Measurements from ENCODE around the gene ZNF180. TPM values are rescaled to one million over a fixed set of nuclear protein-coding genes. Genes with fewer than 3 reads are reported as not detected.

ZNF180 gene
- total RNA-seq, result 11.6 and 14.4 TPM in 2 replicates

DNA sequence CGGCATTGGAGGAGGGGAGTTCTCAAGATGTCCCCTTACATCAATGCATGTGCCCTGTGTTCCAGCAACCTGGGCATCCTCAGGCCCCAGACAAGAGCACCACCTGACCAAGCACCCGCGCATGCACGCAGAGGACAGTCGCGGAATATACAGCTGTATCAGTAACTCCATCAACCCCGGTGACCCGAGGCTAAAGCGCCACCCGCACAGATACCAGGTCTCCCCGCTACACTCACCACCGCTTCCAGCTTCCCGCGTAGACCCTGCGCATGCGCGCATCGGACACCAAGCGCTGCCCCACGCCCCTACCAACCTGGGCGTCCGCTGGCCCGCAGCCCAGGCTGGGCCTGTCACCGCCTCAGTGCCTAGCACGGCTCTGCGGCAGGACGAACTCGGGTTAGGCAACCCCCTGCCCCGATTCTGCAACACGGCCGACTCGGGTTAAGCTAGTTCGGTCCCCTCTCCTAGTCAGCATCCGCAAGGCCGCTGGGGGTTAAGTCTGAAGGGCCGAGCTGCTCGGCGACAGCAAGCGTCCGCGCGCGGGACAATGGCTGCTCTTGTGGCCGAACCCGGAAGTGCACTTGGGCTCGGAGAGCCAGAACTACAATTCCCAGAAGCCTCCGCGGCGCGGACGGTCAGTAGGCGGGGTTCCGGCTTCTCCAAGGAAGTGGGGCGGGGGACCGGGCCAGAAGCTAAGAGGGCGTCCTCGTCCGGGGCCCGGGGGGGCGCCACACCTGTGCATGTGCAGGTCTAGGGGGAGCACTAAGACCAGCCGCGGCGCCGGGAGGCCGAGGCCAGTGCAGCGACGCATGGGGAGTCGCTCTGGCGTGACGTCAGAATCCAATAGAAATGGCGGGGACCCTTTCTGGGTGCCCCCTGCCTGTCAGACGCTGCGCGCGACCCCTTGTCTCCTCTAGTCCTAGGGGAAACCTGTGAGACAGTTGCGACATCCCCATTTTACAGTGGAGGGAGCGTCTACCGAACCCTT, at the start of gene ZNF180:
Gene ZNF180, minus strand, starts transcription at position 561 of the 988 bp plus-strand sequence. CDS start 3,188 bp downstream, outside the sequence.
- Mint-ChIP-seq H3K4me1 (peaks cover 37% of the 10 kb centered on the region), H3K9me3 (peaks cover 34% of the 10 kb centered on the region), H3K36me3 (ENCODE audit: low read depth) (peaks cover 45% of the 10 kb centered on the region), H3K27ac (peak within 1 kb of the TSS; percentile 86), H3K4me3 (peak within 1 kb of the TSS; percentile 96), H3K27me3 (peaks cover 9% of the 10 kb centered on the region)
- ATAC-seq (ENCODE audit: low read depth) (peak; percentile 91), DNase-seq (peak; percentile 95)
- TF ChIP-seq, protein P1, sequence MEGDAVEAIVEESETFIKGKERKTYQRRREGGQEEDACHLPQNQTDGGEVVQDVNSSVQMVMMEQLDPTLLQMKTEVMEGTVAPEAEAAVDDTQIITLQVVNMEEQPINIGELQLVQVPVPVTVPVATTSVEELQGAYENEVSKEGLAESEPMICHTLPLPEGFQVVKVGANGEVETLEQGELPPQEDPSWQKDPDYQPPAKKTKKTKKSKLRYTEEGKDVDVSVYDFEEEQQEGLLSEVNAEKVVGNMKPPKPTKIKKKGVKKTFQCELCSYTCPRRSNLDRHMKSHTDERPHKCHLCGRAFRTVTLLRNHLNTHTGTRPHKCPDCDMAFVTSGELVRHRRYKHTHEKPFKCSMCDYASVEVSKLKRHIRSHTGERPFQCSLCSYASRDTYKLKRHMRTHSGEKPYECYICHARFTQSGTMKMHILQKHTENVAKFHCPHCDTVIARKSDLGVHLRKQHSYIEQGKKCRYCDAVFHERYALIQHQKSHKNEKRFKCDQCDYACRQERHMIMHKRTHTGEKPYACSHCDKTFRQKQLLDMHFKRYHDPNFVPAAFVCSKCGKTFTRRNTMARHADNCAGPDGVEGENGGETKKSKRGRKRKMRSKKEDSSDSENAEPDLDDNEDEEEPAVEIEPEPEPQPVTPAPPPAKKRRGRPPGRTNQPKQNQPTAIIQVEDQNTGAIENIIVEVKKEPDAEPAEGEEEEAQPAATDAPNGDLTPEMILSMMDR (IDR thresholded peaks at IDR 0.05), result no peak
- CTCF ChIA-PET, result no interaction called here
- intact Hi-C loops (cut with micrococcal nuclease), result loop anchor here (1.0 to 5.0 kb wide), 8 partner anchors 52 to 498 kb away; partner anchors contain the start of genes ZNF224, ZNF226, ZNF227 and ZNF229
- POLR2A ChIA-PET, result interaction anchor here (0.5 to 1.5 kb wide), 17 partner anchors 52 to 1269 kb away, joined by 3 to 35 read pairs (median 5); partner anchors contain the start of genes SIX5, ZNF224, ZNF226 and ZNF227

DNA sequence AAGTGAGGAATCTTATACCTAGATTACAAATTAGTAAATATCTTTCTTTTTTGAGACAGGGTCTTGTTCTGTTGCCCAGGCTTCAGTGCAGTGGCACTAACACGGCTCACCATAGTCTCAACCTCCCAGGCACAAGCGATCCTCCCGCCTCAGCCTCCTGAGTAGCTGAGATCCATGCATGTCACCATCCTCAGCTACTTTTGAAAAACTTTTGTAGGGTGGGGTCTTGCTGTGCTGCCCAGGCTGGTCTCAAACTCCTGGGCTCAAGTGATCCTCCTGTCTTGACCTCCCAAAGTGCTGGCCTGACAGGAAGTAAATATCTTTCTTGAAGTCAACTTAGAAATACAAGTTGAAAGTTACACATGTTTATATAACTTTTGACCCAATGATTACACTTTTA, 49.2 kb upstream of the ZNF180 start:
- Mint-ChIP-seq H3K27me3 (peaks cover 11% of the 10 kb centered on the region), H3K9me3 (peaks cover 17% of the 10 kb centered on the region), H3K36me3 (ENCODE audit: low read depth) (no peaks in the 10 kb centered on the region), H3K27ac (no peak overlapping the region), H3K4me3 (no peak overlapping the region), H3K4me1 (no peaks in the 10 kb centered on the region)
- DNase-seq, result no peak
- TF ChIP-seq, protein P1 (IDR thresholded peaks at IDR 0.05), result no peak
- intact Hi-C loops (cut with micrococcal nuclease), result no loop called here
- CTCF ChIA-PET, result no interaction called here
- no peak for ATAC-seq (ENCODE audit: low read depth)
- POLR2A ChIA-PET, result no interaction called here

DNA sequence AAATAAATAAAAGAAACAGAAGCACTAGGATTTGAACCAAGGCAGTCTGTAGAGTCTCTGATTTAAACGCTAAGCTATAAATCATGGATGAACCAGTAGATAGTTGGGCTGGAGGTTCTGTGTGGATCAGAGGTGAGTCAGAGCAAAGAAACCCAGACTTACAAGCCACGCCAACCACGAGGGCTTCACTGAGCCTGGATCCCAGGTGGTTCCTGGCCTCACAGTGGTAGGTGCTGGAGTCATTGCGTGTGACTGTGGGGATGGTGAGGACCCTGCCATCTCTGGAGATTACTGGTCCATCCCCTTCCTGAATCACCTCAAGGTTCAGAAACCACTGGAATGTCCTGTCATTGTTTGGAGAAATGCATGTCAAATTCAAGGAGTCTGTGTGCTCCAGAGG, 48.4 kb upstream of the ZNF180 start:
- no peak for DNase-seq
- H3K27me3 Mint-ChIP-seq, result peaks cover 10% of the 10 kb centered on the region
- H3K4me3 Mint-ChIP-seq, result no peak overlapping the region
- H3K4me1 Mint-ChIP-seq, result no peaks in the 10 kb centered on the region
- ATAC-seq (ENCODE audit: low read depth), result no peak
- TF ChIP-seq, protein P1 (IDR thresholded peaks at IDR 0.05), result no peak
- intact Hi-C loops (cut with micrococcal nuclease), result no loop called here
- CTCF ChIA-PET, result no interaction called here
- no peak overlapping the region for H3K27ac Mint-ChIP-seq
- no peaks in the 10 kb centered on the region for H3K36me3 Mint-ChIP-seq (ENCODE audit: low read depth)
- POLR2A ChIA-PET, result no interaction called here
- H3K9me3 Mint-ChIP-seq, result peaks cover 16% of the 10 kb centered on the region

DNA sequence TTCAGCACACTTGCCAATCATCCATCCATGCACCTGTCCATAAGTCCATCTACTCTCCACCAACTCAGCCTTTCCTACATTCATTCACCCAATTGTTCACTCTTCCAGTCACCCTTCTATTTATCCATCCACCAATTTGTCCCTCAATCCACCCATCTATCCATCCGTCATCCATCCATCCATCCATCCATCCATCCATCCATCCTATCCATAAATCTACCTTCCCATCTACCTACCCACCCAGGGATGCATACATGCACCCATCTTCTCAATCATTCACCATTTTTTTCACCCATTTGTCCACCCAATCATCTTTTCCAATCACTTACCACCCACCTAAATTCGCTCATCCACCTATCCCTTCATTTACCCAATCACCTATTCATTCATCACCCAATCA, 43.7 kb upstream of the ZNF180 start:
- H3K27ac Mint-ChIP-seq, result no peak overlapping the region
- H3K36me3 Mint-ChIP-seq (ENCODE audit: low read depth), result no peaks in the 10 kb centered on the region
- TF ChIP-seq, protein P1 (IDR thresholded peaks at IDR 0.05), result no peak
- H3K4me1 Mint-ChIP-seq, result no peaks in the 10 kb centered on the region
- CTCF ChIA-PET, result no interaction called here
- POLR2A ChIA-PET, result no interaction called here
- intact Hi-C loops (cut with micrococcal nuclease), result no loop called here
- ATAC-seq (ENCODE audit: low read depth), result no peak
- peaks cover 2% of the 10 kb centered on the region for H3K9me3 Mint-ChIP-seq
- peaks cover 4% of the 10 kb centered on the region for H3K27me3 Mint-ChIP-seq
- H3K4me3 Mint-ChIP-seq, result no peak overlapping the region
- no peak for DNase-seq

DNA sequence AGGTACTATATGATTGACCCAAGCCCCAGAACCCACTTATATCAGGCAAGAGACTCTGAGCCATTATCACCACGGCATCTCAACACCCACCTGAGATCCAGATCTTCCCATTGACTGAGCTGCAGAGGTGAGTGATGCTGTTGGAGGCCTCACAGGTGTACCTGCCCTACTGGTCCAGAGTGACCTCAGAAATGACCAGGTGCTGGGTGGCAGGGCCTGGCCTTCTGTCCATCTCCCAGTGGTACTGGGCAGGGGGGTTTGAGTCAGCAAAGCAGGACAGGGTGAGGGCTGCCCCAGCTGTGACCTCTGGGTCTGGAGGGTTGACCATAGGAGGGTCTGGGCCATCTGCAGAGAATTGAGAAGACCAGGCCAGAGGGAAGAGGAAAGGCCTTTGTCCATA, 42.3 kb upstream of the ZNF180 start:
- H3K4me3 Mint-ChIP-seq, result no peak overlapping the region
- DNase-seq (no peak), ATAC-seq (ENCODE audit: low read depth) (no peak)
- TF ChIP-seq, protein P1 (IDR thresholded peaks at IDR 0.05), result no peak
- intact Hi-C loops (cut with micrococcal nuclease), result no loop called here
- H3K36me3 Mint-ChIP-seq (ENCODE audit: low read depth), result no peaks in the 10 kb centered on the region
- ChIA-PET CTCF (no interaction called here), POLR2A (no interaction called here)
- peaks cover 4% of the 10 kb centered on the region for H3K27me3 Mint-ChIP-seq
- H3K27ac Mint-ChIP-seq, result no peak overlapping the region
- no peaks in the 10 kb centered on the region for H3K4me1 Mint-ChIP-seq
- H3K9me3 Mint-ChIP-seq, result peaks cover 2% of the 10 kb centered on the region

Data from activated B cell treated with CpG ODN at 0.5 μM for 24 hours (primary cell).